GM19468 (cell line): Measurements from ENCODE around the gene SNX32.

ENCODE experiments used
- ATAC-seq: cut with Tn5 transposase; IDR thresholded peaks from one replicate; pipeline ENCODE4 v1.9.1; 2021; ENCODE audit warnings: mild to moderate bottlenecking, moderate library complexity, moderate number of reproducible peaks; ENCODE audit not compliant: unreplicated experiment; ENCODE audit errors: extremely low read depth

Gene SNX32

GRCh38 chr11:65833297-65834030 lies at the start of gene SNX32:
Gene SNX32 (plus strand): TSS chr11:65833963. CDS start chr11:65834066, 103 bp downstream.
- ATAC-seq = peak; percentile 64

GRCh38 chr11:65785319-65786007 lies 48.3 kb upstream of the SNX32 start:
- no peak for ATAC-seq

- no peak for ATAC-seq
Observed at GRCh38 chr11:65786008-65786785, 47.6 kb upstream of the SNX32 start.

GRCh38 chr11:65786786-65787636 lies 46.8 kb upstream of the SNX32 start, which contains the start of gene OVOL1:
Gene OVOL1 (plus strand): TSS chr11:65787063. CDS start chr11:65787374, 311 bp downstream.
- ATAC-seq = no peak

- no peak for ATAC-seq
Observed at GRCh38 chr11:65787649-65788622, 45.8 kb upstream of the SNX32 start.

- ATAC-seq = no peak
Observed at GRCh38 chr11:65788821-65789220, 44.9 kb upstream of the SNX32 start.

GRCh38 chr11:65789230-65790103 lies 44.3 kb upstream of the SNX32 start:
- ATAC-seq = no peak

- ATAC-seq = no peak
Observed at GRCh38 chr11:65790104-65790901, 43.5 kb upstream of the SNX32 start.

- no peak for ATAC-seq
Observed at GRCh38 chr11:65790902-65791650, 42.7 kb upstream of the SNX32 start.

GRCh38 chr11:65791719-65792213 lies 42.0 kb upstream of the SNX32 start:
- ATAC-seq = no peak

GRCh38 chr11:65792456-65792855 lies 41.3 kb upstream of the SNX32 start:
- no peak for ATAC-seq

GRCh38 chr11:65793144-65793581 lies 40.6 kb upstream of the SNX32 start:
- ATAC-seq = no peak

- ATAC-seq = no peak
Observed at GRCh38 chr11:65793625-65794400, 40.0 kb upstream of the SNX32 start.

GRCh38 chr11:65794570-65795510 lies 38.9 kb upstream of the SNX32 start:
- ATAC-seq = no peak
